Liver (tissue), 9 donors: ENCODE measurements around the gene FOXI2. TPM values are rescaled to one million over a fixed set of nuclear protein-coding genes. Genes with fewer than 3 reads are reported as not detected.

Experiments
- DNase-seq: peaks from one replicate; pipeline ENCODE4 v3.0.0-alpha.2; 2017; ENCODE audit warnings: low spot score
- H3K27ac ChIP-seq, 2 donors: one replicate each; pipeline ENCODE4 v1.7.0; 2013; ENCODE audit warnings: inconsistent platforms in 2 of 2, low read length in 2 of 2, control low read depth in 1 of 2, low read depth in 1 of 2, mild to moderate bottlenecking in 1 of 2
- H3K27me3 ChIP-seq, 4 donors: one replicate each; pipeline versions ENCODE4 v1.6.1 to v1.7.0; 2013; ENCODE audit warnings: low read length in 3 of 4, inconsistent platforms in 1 of 4, mild to moderate bottlenecking in 1 of 4, moderate library complexity in 1 of 4; ENCODE audit not compliant: control insufficient read depth in 4 of 4, insufficient read depth in 4 of 4
- H3K36me3 ChIP-seq, 4 donors: one replicate each; pipeline versions ENCODE4 v1.6.1 to v1.7.0; 2013; ENCODE audit warnings: low read length in 3 of 4, mild to moderate bottlenecking in 3 of 4, low read depth in 1 of 4, moderate library complexity in 1 of 4; ENCODE audit not compliant: control insufficient read depth in 4 of 4, insufficient read depth in 3 of 4
- H3K4me1 ChIP-seq, 4 donors: one replicate each; pipeline versions ENCODE4 v1.6.1 to v1.7.0; 2013; ENCODE audit warnings: low read length in 3 of 4, mild to moderate bottlenecking in 3 of 4, moderate library complexity in 1 of 4; ENCODE audit not compliant: control insufficient read depth in 4 of 4, insufficient read depth in 4 of 4
- H3K4me3 ChIP-seq, 3 donors: one replicate each; pipeline versions ENCODE4 v1.6.1 to v1.7.0; 2013; ENCODE audit warnings: low read length in 3 of 3, control low read depth in 1 of 3, low read depth in 1 of 3, mild to moderate bottlenecking in 1 of 3
- H3K9ac ChIP-seq, 2 donors: one replicate each; pipeline ENCODE4 v1.7.0; 2013; ENCODE audit warnings: low read length in 2 of 2, mild to moderate bottlenecking in 2 of 2, moderate library complexity in 2 of 2, control low read depth in 1 of 2, low read depth in 1 of 2
- H3K9me3 ChIP-seq, 4 donors: one replicate each; pipeline versions ENCODE4 v1.6.1 to v1.7.0; 2013; ENCODE audit warnings: low read length in 3 of 4; ENCODE audit not compliant: control insufficient read depth in 4 of 4
- FOXA1 ChIP-seq: IDR thresholded peaks from 2 replicates; pipeline ENCODE4 v1.6.1; 2016; ENCODE audit warnings: antibody characterized with exemption
- FOXA2 ChIP-seq: IDR thresholded peaks from 2 replicates; pipeline ENCODE4 v1.6.1; 2016; ENCODE audit warnings: antibody characterized with exemption
- HNF4A ChIP-seq, 2 donors: conservative IDR thresholded peaks; 2 replicates each; pipeline ENCODE4 v1.6.1; 2016; ENCODE audit warnings: antibody characterized with exemption in 2 of 2, mild to moderate bottlenecking in 2 of 2
- HNF4G ChIP-seq: IDR thresholded peaks from 2 replicates; pipeline ENCODE4 v1.6.1; 2016; ENCODE audit warnings: antibody characterized with exemption
- JUND ChIP-seq, 2 donors: IDR thresholded peaks; 2 replicates each; pipeline ENCODE4 v1.6.1; 2016; ENCODE audit warnings: antibody characterized with exemption in 2 of 2
- NR2F2 ChIP-seq: IDR thresholded peaks from 2 replicates; pipeline ENCODE4 v1.6.1; 2016; ENCODE audit warnings: antibody characterized with exemption
- RAD21 ChIP-seq, 2 donors: IDR thresholded peaks; 2 replicates each; pipeline ENCODE4 v1.6.1; 2016; ENCODE audit warnings: antibody characterized with exemption in 2 of 2, mild to moderate bottlenecking in 2 of 2
- TAF1 ChIP-seq: conservative IDR thresholded peaks from 2 replicates; pipeline ENCODE4 v1.6.1; 2016; ENCODE audit warnings: antibody characterized with exemption, mild to moderate bottlenecking
- WGBS: extraction: QIAGEN DNeasy Blood & Tissue Kit; methylation state at CpG from one replicate; pipeline ENCODE4 v1.1.7; 2013; 5-methylcytosine and 5-hydroxymethylcytosine counted together
- polyA plus RNA-seq, 2 donors: library from polyadenylated mRNA; stranded (reverse) in 1 of 2; unstranded in 1 of 2; fragments of 200-250 nt in 1 of 2; fragments of >200 nt in 1 of 2; fragmentation: Nextera tagmentation in 1 of 2; extraction: Ambion mirVana in 1 of 2; gene quantifications; one replicate each; pipeline versions ENCODE4 v1.2.1 to v1.2.3, GENCODE V29; 2013 to 2015
- total RNA-seq, 2 donors: library from RNA; depleted of rRNA; stranded (reverse); fragments of >200 nt; gene quantifications; one replicate each; pipeline ENCODE4 v1.2.3, GENCODE V29; 2014
- TF ChIP-seq, protein P1 (sequence below): fragments of 150-350 bp; IDR thresholded peaks from 2 replicates; pipeline ENCODE4 v1.5.1; 2017; ENCODE audit warnings: improper control_type of control experiment, low read depth, low read length; ENCODE audit not compliant: missing input control
- TF ChIP-seq, protein P2 (sequence below): IDR thresholded peaks from 2 replicates; pipeline ENCODE4 v1.6.1; 2016; ENCODE audit warnings: antibody characterized with exemption
- donor health status: healthy.
- donor health status: healthy.
- donor health status: healthy.
- donor health status: healthy.
- donor health status: healthy.

Gene FOXI2
- total and polyA plus RNA-seq, 4 donors = under 0.01 to 0.01 TPM; not detected in 2

DNA sequence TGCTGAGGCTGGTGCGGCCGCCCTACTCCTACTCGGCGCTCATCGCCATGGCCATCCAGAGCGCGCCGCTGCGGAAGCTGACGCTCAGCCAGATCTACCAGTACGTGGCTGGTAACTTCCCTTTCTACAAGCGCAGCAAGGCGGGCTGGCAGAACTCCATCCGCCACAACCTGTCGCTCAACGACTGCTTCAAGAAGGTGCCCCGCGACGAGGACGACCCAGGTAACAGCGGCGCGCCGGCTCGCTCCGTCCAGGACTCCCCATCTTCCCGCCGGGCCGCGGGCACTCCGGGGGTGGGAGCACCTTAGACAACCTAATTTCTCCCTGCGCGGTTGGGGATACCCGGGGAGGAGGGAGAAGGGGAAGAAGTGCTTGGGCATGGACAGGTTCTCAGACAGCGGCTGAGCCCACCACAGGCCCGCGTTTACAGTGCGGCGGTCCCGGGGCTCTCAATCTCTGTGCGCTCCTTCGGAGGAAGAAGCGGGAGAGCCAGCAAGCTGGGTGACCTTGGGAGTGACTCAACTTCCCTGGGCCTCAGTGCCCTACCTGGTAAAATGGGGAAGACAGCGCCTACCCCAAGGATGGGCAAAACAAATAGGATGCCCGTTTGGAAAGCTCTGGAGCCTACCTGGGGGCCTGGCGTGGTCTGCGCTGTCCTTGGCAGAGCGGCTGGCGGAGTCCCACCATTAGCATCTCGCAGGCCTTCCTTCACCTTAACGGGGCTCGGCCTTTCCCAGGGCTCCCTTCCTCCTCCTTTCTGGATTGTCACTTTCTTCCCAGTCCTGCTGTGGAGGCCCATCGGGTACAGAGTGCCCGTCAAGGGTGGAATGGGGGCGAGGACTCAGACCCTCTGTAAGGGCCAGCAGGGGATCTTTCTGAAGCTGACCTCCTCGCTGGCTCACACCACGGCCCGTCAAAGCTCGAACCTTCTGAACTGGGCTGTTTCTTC is 852 bp downstream of the FOXI2 start:
- no peak for TF ChIP-seq TAF1
- TF ChIP-seq, protein P1, sequence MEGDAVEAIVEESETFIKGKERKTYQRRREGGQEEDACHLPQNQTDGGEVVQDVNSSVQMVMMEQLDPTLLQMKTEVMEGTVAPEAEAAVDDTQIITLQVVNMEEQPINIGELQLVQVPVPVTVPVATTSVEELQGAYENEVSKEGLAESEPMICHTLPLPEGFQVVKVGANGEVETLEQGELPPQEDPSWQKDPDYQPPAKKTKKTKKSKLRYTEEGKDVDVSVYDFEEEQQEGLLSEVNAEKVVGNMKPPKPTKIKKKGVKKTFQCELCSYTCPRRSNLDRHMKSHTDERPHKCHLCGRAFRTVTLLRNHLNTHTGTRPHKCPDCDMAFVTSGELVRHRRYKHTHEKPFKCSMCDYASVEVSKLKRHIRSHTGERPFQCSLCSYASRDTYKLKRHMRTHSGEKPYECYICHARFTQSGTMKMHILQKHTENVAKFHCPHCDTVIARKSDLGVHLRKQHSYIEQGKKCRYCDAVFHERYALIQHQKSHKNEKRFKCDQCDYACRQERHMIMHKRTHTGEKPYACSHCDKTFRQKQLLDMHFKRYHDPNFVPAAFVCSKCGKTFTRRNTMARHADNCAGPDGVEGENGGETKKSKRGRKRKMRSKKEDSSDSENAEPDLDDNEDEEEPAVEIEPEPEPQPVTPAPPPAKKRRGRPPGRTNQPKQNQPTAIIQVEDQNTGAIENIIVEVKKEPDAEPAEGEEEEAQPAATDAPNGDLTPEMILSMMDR = no peak
- no peak for TF ChIP-seq HNF4G
- no peak for TF ChIP-seq FOXA1
- no peak for TF ChIP-seq RAD21 (IDR thresholded peaks at IDR 0.05)
- no peak for TF ChIP-seq FOXA2
- no peak for TF ChIP-seq JUND (IDR thresholded peaks at IDR 0.05)
- no peak for DNase-seq
- Histone ChIP-seq H3K4me3 (peak overlapping the region in 1 of 3 donors; percentile 23), H3K9me3 (peaks cover 0 to 2% (median 0%) of the 10 kb centered on the region in 4 donors), H3K27me3 (peaks cover 3 to 16% (median 9%) of the 10 kb centered on the region in 4 donors), H3K27ac (no peak overlapping the region), H3K9ac (no peak overlapping the region), H3K36me3 (no peaks in the 10 kb centered on the region), H3K4me1 (peaks cover 0 to 29% (median 6%) of the 10 kb centered on the region in 4 donors)
- WGBS = 8% methylated on average over 59 of the region's 59 CpGs

DNA sequence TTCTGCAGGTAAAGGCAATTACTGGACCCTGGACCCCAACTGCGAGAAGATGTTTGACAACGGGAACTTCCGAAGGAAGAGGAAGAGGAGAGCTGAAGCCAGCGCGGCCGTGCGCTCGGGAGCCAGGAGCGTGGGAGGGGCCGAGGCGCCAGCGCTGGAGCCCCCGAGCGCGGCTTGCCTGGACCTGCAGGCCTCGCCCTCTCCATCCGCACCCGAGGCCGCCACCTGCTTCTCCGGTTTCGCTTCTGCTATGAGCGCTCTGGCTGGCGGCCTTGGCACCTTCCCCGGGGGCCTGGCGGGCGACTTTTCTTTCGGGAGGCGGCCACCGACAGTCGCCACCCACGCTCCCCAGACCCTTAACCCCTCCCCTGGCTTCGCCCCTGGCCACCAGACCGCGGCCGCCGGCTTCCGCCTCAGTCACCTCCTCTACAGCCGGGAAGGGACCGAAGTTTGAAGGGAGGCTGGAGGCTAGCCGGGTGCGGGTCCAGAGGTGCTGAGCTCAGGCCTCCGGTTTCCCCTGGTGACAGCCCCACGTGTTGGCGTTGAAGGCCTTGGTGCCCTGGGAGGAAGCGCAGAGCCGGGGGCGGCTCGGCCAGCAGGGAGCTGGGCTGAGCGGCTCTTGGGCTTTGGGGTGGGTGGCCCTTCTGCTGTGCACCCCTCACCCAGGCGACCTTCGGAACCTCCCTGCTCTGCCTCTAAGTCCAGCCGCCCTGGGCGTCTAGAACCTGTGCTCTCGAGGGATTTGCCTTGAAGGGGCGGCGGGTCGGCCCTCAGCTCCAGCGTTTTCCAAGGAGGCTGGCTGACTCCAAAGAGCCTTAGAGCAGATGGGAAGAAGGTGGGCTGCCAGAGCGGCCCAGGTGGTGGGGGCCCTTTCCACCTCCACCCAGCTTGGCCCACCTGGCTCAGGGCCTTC is 1.8 kb downstream of the FOXI2 start:
- H3K36me3 ChIP-seq = no peaks in the 10 kb centered on the region
- no peak for TF ChIP-seq FOXA2
- TF ChIP-seq, protein P2, sequence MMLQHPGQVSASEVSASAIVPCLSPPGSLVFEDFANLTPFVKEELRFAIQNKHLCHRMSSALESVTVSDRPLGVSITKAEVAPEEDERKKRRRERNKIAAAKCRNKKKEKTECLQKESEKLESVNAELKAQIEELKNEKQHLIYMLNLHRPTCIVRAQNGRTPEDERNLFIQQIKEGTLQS = no peak
- no peak for TF ChIP-seq NR2F2
- TF ChIP-seq FOXA1 = no peak
- no peak overlapping the region for H3K27ac ChIP-seq
- peaks cover 0 to 16% (median 7%) of the 10 kb centered on the region in 4 donors for H3K27me3 ChIP-seq
- no peaks in the 10 kb centered on the region for H3K9me3 ChIP-seq
- 27% methylated on average over 59 of the region's 59 CpGs for WGBS
- no peak overlapping the region for H3K9ac ChIP-seq
- H3K4me1 ChIP-seq = peaks cover 0 to 29% (median 6%) of the 10 kb centered on the region in 4 donors
- H3K4me3 ChIP-seq = peak overlapping the region in 1 of 3 donors; percentile 23
- DNase-seq = no peak

DNA sequence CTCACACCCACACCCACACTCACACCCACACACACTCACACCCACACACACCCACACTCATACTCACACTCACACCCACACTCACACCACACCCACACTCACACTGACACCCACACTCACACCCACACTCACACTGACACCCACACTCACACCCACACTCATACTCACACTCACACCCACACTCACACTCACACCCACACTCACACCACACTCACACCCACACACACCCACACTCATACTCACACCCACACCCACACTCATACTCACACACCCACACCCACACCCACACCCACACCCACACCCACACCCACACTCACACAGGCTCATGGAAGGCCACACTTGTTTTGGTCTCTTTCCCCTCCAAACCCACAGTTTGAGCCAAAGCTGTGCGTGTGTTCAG is 2.9 kb downstream of the FOXI2 start:
- DNase-seq = no peak
- Histone ChIP-seq H3K4me1 (peaks cover 0 to 29% (median 6%) of the 10 kb centered on the region in 4 donors), H3K27ac (no peak overlapping the region), H3K27me3 (peaks cover 0 to 12% (median 6%) of the 10 kb centered on the region in 4 donors), H3K4me3 (no peak overlapping the region), H3K9me3 (no peaks in the 10 kb centered on the region), H3K36me3 (no peaks in the 10 kb centered on the region), H3K9ac (no peak overlapping the region)
- no peak for TF ChIP-seq HNF4A (conservative IDR thresholded peaks at IDR 0.05)
- WGBS = 71% methylated on average over 1 of the region's 1 CpG
